T-helper 1 cell treated with Interleukin-12 subunit alpha and Interleukin-12 subunit beta and Interleukin-4 antibody, amounts not matched to agents 30 μg/mL and 1 μg/mL, for 36 hours (primary cell): ENCODE results near the gene TEKT3.
A peak's percentile ranks its signal among the peaks of the same experiment; 100 is the strongest.

Experiments used
- H3K27ac Mint-ChIP-seq: one replicate; pipeline ENCODE4 v1.8.0; 2021; ENCODE audit warnings: mild to moderate bottlenecking, mixed read lengths
- H3K27me3 Mint-ChIP-seq: one replicate; pipeline ENCODE4 v1.8.0; 2021; ENCODE audit warnings: low read depth, mixed read lengths
- H3K36me3 Mint-ChIP-seq: one replicate; pipeline ENCODE4 v1.8.0; 2021; ENCODE audit warnings: low read depth, mixed read lengths
- H3K4me1 Mint-ChIP-seq: one replicate; pipeline ENCODE4 v1.8.0; 2021; ENCODE audit warnings: low read depth, mixed read lengths
- H3K4me3 Mint-ChIP-seq: one replicate; pipeline ENCODE4 v1.8.0; 2021; ENCODE audit warnings: mild to moderate bottlenecking, moderate library complexity, mixed read lengths
- H3K9me3 Mint-ChIP-seq: one replicate; pipeline ENCODE4 v1.8.0; 2021; ENCODE audit warnings: mixed read lengths

Gene TEKT3

GRCh38 chr17:15341385-15341849, at the start of gene TEKT3:
Gene TEKT3 (minus strand): TSS chr17:15341597. CDS start chr17:15331585, 10,012 bp downstream.
- H3K27ac Mint-ChIP-seq = no peak within 1 kb of the TSS
- peaks cover 60% of the 10 kb centered on the region for H3K27me3 Mint-ChIP-seq

DNA sequence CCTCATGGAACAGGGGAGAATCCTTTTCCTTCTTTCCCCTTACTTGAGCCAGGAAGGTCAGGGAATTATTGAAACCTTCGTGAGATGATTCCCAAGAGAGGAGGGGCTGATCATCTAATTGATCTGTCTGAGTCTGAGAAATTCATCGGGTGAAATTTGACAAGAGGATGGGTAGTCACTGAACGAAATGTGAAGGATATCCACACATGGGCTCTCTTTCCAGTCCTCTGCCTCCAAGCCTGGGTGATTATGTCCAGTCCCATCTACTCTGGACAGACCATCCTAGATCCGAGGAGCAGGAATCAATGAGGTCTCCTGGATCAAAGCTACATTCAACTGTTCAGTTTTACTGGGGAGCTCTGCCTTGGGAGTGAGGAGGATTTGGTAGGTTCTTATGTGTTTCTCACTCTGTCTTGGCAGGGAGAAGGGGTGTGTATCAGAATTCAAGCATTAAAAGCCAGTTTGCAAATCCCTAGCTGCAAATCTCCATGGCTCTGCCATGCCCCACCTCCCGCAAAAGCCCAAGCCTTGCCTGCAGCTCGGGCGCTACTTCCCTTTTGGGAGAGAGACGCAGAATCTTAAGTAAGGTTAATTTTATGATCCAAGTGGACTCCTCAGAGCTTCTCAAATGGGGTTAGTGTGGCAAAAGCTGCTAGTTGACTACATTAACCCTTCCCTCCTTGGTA, 47.1 kb upstream of the TEKT3 start:
- Mint-ChIP-seq H3K27me3 (peaks cover 17% of the 10 kb centered on the region), H3K4me3 (no peak overlapping the region), H3K27ac (no peak overlapping the region), H3K9me3 (no peaks in the 10 kb centered on the region), H3K4me1 (no peaks in the 10 kb centered on the region), H3K36me3 (no peaks in the 10 kb centered on the region)

More at GRCh38 chr17:15341385-15341849, at the start of gene TEKT3:
- peaks cover 5% of the 10 kb centered on the region for H3K4me1 Mint-ChIP-seq
- peaks cover 3% of the 10 kb centered on the region for H3K9me3 Mint-ChIP-seq
- H3K36me3 Mint-ChIP-seq = no peaks in the 10 kb centered on the region
- peak within 1 kb of the TSS; percentile 6 for H3K4me3 Mint-ChIP-seq

DNA sequence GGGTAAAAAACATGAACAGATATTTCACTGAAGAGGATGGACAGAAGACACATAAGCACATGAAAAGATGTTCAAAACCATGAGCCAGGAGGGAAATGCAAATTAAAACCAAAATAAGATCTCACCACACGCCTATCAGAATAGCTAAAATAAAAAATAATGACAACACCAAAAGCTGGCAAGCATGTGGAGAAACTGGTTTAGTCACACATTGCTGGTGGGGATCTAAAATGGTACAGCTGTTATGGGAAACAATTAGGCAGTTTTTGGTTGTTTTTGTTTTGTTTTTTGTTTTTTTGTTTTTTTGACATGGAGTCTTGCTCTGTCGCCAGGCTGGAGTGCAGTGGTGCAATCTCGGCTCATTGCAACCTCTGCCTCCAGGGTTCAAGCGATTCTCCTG, 44.7 kb upstream of the TEKT3 start:
- no peak overlapping the region for H3K27ac Mint-ChIP-seq
- H3K4me3 Mint-ChIP-seq = no peak overlapping the region
- peaks cover 20% of the 10 kb centered on the region for H3K27me3 Mint-ChIP-seq
- no peaks in the 10 kb centered on the region for H3K4me1 Mint-ChIP-seq
- H3K36me3 Mint-ChIP-seq = no peaks in the 10 kb centered on the region
- no peaks in the 10 kb centered on the region for H3K9me3 Mint-ChIP-seq

- H3K27ac Mint-ChIP-seq = no peak overlapping the region
- H3K4me1 Mint-ChIP-seq = no peaks in the 10 kb centered on the region
- no peak overlapping the region for H3K4me3 Mint-ChIP-seq
- no peaks in the 10 kb centered on the region for H3K9me3 Mint-ChIP-seq
- no peaks in the 10 kb centered on the region for H3K36me3 Mint-ChIP-seq
- peaks cover 20% of the 10 kb centered on the region for H3K27me3 Mint-ChIP-seq
These were observed 43.9 kb upstream of the TEKT3 start for GRCh38 chr17:15385305-15385704.

GRCh38 chr17:15384142-15384787, 42.9 kb upstream of the TEKT3 start:
- Mint-ChIP-seq H3K4me1 (no peaks in the 10 kb centered on the region), H3K36me3 (no peaks in the 10 kb centered on the region), H3K27me3 (peaks cover 20% of the 10 kb centered on the region), H3K27ac (no peak overlapping the region), H3K4me3 (no peak overlapping the region), H3K9me3 (no peaks in the 10 kb centered on the region)

DNA sequence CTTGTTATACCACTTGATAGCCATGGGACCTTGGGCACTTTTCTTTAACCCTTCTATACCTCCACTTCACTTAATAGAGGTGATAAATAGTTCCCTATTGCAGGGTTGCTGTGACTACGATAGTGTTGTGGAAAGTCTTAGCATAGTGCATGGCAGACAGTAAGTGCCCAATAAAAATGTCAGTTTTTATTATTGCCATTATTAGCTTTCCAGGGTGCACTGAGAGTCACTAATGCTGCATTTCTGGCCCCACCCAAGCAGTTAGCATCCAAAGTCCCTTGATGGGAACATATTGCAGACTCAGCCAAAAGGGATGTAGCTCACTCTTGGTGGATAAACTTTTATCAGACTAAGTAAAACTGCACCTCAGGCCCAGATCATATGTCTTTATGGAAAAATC, 41.5 kb upstream of the TEKT3 start:
- Mint-ChIP-seq H3K27ac (no peak overlapping the region), H3K36me3 (no peaks in the 10 kb centered on the region), H3K4me1 (no peaks in the 10 kb centered on the region), H3K9me3 (no peaks in the 10 kb centered on the region), H3K4me3 (no peak overlapping the region), H3K27me3 (peaks cover 18% of the 10 kb centered on the region)

DNA sequence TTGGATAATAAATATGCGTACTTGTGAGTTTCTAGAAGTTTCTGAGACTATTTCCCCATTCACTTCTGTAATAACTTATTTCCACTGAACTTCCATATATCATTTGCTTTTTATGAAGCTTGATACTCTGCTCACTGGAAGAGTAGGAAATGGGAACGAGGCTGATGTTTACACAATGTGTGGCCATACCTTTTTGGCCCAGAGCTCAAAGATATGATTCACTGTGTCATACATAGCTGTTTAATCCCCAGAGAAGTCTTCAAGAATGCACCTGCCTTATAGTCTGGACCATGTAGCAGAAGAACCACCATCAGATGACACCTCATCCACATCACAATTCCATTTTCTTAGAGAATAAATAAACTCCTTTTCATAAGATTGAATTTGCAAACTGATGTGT, 40.3 kb upstream of the TEKT3 start:
- Mint-ChIP-seq H3K4me3 (no peak overlapping the region), H3K36me3 (no peaks in the 10 kb centered on the region), H3K27ac (no peak overlapping the region), H3K9me3 (no peaks in the 10 kb centered on the region), H3K27me3 (peaks cover 15% of the 10 kb centered on the region), H3K4me1 (no peaks in the 10 kb centered on the region)

- peaks cover 12% of the 10 kb centered on the region for H3K27me3 Mint-ChIP-seq
- H3K9me3 Mint-ChIP-seq = no peaks in the 10 kb centered on the region
- no peak overlapping the region for H3K4me3 Mint-ChIP-seq
- no peaks in the 10 kb centered on the region for H3K36me3 Mint-ChIP-seq
- no peaks in the 10 kb centered on the region for H3K4me1 Mint-ChIP-seq
- H3K27ac Mint-ChIP-seq = no peak overlapping the region
These were observed 39.0 kb upstream of the TEKT3 start for GRCh38 chr17:15380446-15380845.

DNA sequence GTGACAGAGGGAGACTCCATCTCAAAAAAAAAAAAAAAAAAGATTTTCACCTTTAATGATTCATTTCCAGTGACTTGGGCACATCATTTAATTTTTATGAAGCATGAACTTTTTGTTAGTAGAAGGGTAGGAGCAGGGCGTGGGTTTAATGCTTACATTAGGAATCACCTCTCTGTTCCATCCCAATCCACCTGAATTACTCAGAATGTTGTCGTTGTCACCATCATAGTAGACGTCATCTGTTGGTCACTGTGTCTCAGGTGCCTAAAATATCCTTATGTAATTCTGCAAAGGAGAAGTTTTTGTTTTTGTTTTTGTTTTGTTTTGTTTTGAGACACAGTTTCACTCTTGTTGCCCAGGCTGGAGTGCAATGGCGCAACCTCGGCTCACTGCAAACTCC, 38.3 kb upstream of the TEKT3 start:
- Mint-ChIP-seq H3K27me3 (peaks cover 10% of the 10 kb centered on the region), H3K27ac (no peak overlapping the region), H3K4me1 (no peaks in the 10 kb centered on the region), H3K36me3 (no peaks in the 10 kb centered on the region), H3K9me3 (no peaks in the 10 kb centered on the region), H3K4me3 (no peak overlapping the region)

DNA sequence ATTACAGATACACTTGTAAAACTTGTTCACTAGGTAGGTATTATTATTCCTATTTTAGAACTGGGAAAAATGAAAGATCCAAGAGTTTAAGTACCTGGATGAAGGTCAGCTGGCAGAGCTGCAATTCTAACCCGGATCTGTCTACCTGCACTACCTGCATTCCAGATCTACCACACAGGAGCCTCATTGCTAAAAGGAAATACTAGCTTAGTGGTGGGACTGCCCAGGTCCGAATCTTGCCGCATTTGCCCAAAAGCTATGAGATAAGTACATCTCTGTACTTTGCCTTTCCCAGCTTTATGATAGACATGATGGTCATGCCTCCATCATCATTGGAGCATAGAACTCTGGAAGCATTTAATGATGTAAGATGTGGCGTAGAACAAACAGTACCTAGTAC, 36.8 kb upstream of the TEKT3 start:
- Mint-ChIP-seq H3K27me3 (peaks cover 7% of the 10 kb centered on the region), H3K4me3 (no peak overlapping the region), H3K27ac (no peak overlapping the region), H3K4me1 (no peaks in the 10 kb centered on the region), H3K9me3 (no peaks in the 10 kb centered on the region), H3K36me3 (no peaks in the 10 kb centered on the region)

DNA sequence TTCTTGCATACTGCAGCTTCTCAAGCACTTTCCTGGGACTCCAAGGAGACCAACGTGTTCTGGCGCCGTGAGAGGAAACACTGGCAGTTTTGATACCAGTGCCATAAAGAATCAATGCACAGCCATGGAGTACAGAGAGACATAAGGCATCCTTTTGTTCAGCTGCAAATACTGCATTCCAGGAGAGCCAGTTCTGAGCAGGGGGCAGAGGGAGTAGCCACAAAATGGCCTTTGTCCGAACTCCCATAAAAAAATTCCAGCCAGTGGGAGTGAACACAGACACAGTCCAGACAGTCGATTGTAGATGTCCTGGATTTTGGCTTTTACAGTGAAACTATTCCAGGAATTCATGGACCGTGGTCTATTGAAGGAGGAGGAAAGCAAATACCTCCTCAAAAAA, 36.2 kb upstream of the TEKT3 start:
- H3K27me3 Mint-ChIP-seq = peaks cover 6% of the 10 kb centered on the region

GRCh38 chr17:15377200-15377599, 35.8 kb upstream of the TEKT3 start:
- Mint-ChIP-seq H3K4me3 (no peak overlapping the region), H3K27ac (no peak overlapping the region), H3K4me1 (no peaks in the 10 kb centered on the region), H3K9me3 (no peaks in the 10 kb centered on the region), H3K27me3 (peaks cover 4% of the 10 kb centered on the region), H3K36me3 (no peaks in the 10 kb centered on the region)

More for the DNA sequence above, 36.2 kb upstream of the TEKT3 start:
- H3K4me3 Mint-ChIP-seq = no peak overlapping the region
- no peaks in the 10 kb centered on the region for H3K9me3 Mint-ChIP-seq
- H3K36me3 Mint-ChIP-seq = no peaks in the 10 kb centered on the region
- H3K4me1 Mint-ChIP-seq = no peaks in the 10 kb centered on the region
- H3K27ac Mint-ChIP-seq = no peak overlapping the region

- Mint-ChIP-seq H3K4me1 (no peaks in the 10 kb centered on the region), H3K36me3 (no peaks in the 10 kb centered on the region), H3K9me3 (no peaks in the 10 kb centered on the region), H3K27me3 (peaks cover 4% of the 10 kb centered on the region), H3K4me3 (no peak overlapping the region), H3K27ac (no peak overlapping the region)
These were observed 30.2 kb upstream of the TEKT3 start for GRCh38 chr17:15371376-15372130.

GRCh38 chr17:15368600-15368999, 27.2 kb upstream of the TEKT3 start:
- Mint-ChIP-seq H3K27ac (no peak overlapping the region), H3K9me3 (no peaks in the 10 kb centered on the region), H3K27me3 (no peaks in the 10 kb centered on the region), H3K4me1 (no peaks in the 10 kb centered on the region), H3K36me3 (no peaks in the 10 kb centered on the region), H3K4me3 (no peak overlapping the region)

- Mint-ChIP-seq H3K9me3 (no peaks in the 10 kb centered on the region), H3K4me1 (no peaks in the 10 kb centered on the region), H3K27ac (no peak overlapping the region), H3K27me3 (no peaks in the 10 kb centered on the region), H3K4me3 (no peak overlapping the region), H3K36me3 (no peaks in the 10 kb centered on the region)
These were observed 24.6 kb upstream of the TEKT3 start for GRCh38 chr17:15366026-15366425.
